HEK293T (cell line): ENCODE results near the gene PLB1.

ENCODE experiments used
- ARNT ChIP-seq: fragments of 450-650 bp; IDR thresholded peaks from 2 replicates; pipeline ENCODE4 v1.6.1; 2017; ENCODE audit warnings: mild to moderate bottlenecking
- ELF4 ChIP-seq: fragments of 450-650 bp; IDR thresholded peaks from 2 replicates; pipeline ENCODE4 v1.6.1; 2017; ENCODE audit warnings: antibody characterized with exemption
- FOXM1 ChIP-seq: fragments of 450-650 bp; IDR thresholded peaks from 2 replicates; pipeline ENCODE4 v1.6.1; 2017; ENCODE audit warnings: mild to moderate bottlenecking, borderline replicate concordance
- L3MBTL2 ChIP-seq: fragments of 450-650 bp; conservative IDR thresholded peaks from 2 replicates; pipeline ENCODE4 v1.6.1; 2016; ENCODE audit warnings: mild to moderate bottlenecking
- NFRKB ChIP-seq: fragments of 450-650 bp; IDR thresholded peaks from 2 replicates; pipeline ENCODE4 v1.6.1; 2016; ENCODE audit warnings: mild to moderate bottlenecking, moderate library complexity
- SP1 ChIP-seq: fragments of 450-650 bp; IDR thresholded peaks from 2 replicates; pipeline ENCODE4 v1.6.1; 2017
- SUZ12 ChIP-seq: fragments of 450-650 bp; IDR thresholded peaks from 2 replicates; pipeline ENCODE4 v1.6.1; 2016; ENCODE audit warnings: mild to moderate bottlenecking
- ZNF384 ChIP-seq: fragments of 450-650 bp; IDR thresholded peaks from 2 replicates; pipeline ENCODE4 v1.6.1; 2016
- TF ChIP-seq, protein P1 (sequence below): fragments of 450-650 bp; IDR thresholded peaks from 2 replicates; pipeline ENCODE4 v1.6.1; 2016

DNA sequence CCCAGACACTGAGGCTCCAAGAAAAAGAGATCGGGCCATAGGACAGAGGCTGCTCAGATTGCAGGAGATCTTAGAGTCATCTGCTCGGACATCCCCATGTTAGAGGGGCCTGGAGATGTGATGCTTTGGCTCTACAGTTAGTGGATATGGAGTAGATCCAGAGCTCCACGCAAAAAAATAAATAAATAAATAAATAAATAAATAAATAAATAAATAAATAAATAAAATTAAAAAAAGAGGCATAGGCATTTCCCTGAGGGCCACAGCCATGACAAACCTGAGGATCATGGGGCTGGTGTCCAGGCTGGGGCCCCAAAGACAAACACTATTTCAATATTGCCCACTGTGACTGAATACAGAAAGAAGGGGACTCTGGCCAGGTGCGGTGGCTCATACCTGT lies 85.5 kb downstream of the PLB1 start:
- no peak for TF ChIP-seq SUZ12
- TF ChIP-seq, protein P1, sequence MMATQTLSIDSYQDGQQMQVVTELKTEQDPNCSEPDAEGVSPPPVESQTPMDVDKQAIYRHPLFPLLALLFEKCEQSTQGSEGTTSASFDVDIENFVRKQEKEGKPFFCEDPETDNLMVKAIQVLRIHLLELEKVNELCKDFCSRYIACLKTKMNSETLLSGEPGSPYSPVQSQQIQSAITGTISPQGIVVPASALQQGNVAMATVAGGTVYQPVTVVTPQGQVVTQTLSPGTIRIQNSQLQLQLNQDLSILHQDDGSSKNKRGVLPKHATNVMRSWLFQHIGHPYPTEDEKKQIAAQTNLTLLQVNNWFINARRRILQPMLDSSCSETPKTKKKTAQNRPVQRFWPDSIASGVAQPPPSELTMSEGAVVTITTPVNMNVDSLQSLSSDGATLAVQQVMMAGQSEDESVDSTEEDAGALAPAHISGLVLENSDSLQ, result no peak
- no peak for TF ChIP-seq FOXM1
- no peak for TF ChIP-seq ZNF384
- TF ChIP-seq ELF4, result no peak
- TF ChIP-seq SP1, result no peak
- TF ChIP-seq NFRKB, result no peak
- no peak for TF ChIP-seq L3MBTL2
- TF ChIP-seq ARNT, result no peak
